GM13977 (cell line): Measurements from ENCODE around the gene OR4D10.
"Not testable (repeated sequence)": the region's sequence is repeated elsewhere in the genome, so short reads cannot be mapped to it uniquely, and the experiment has no call there.

Source experiments
- DNase-seq: peaks from one replicate; pipeline ENCODE4 v3.0.0; 2012; ENCODE audit warnings: low spot score
- CTCF ChIP-seq: IDR thresholded peaks from 2 replicates; pipeline ENCODE4 v1.5.1; 2012; ENCODE audit warnings: mild to moderate bottlenecking, control low read depth; ENCODE audit not compliant: insufficient read depth; ENCODE audit errors: extremely low read depth, missing control alignments
- in situ Hi-C: fragments of 300-500 bp; cut with MboI; formaldehyde crosslinking; loops from one replicate; pipeline ENCODE4 v1.12.0; 2022; ENCODE audit warnings: low sequenced_read_pairs, low pct_unique_long_range_greater_than_20kb, mixed read lengths, inconsistent platforms; ENCODE audit not compliant: unreplicated experiment

The OR4D10 gene

GRCh38 chr11:59436169-59436568, 36.9 kb upstream of the OR4D10 start, which contains the start of gene OR5A1:
OR5A1 (plus strand) TSS chr11:59436469; CDS start chr11:59443169, 6,700 bp downstream.
- in situ Hi-C loops, result no loop called here
- TF ChIP-seq CTCF, result no peak
- no peak for DNase-seq

- in situ Hi-C loops, result no loop called here
Measured at GRCh38 chr11:59437770-59438169, 35.3 kb upstream of the OR4D10 start.

GRCh38 chr11:59445624-59446023, 27.5 kb upstream of the OR4D10 start:
- in situ Hi-C loops, DNase-seq: not testable (repeated sequence)

More at GRCh38 chr11:59437770-59438169, 35.3 kb upstream of the OR4D10 start:
- no peak for TF ChIP-seq CTCF
- DNase-seq, result no peak

GRCh38 chr11:59448484-59448883, 24.6 kb upstream of the OR4D10 start:
- TF ChIP-seq CTCF, result no peak
- no peak for DNase-seq
- in situ Hi-C loops, result no loop called here

- TF ChIP-seq CTCF, result no peak
- in situ Hi-C loops, result no loop called here
- DNase-seq, result no peak
Measured at GRCh38 chr11:59456661-59457060, 16.5 kb upstream of the OR4D10 start, which contains the start of gene OR4D6. OR4D6 (plus strand) TSS chr11:59456961; CDS start chr11:59456961, 0 bp downstream.

- no peak for TF ChIP-seq CTCF
- in situ Hi-C loops, result no loop called here
- no peak for DNase-seq
Measured at GRCh38 chr11:59459916-59460315, 13.2 kb upstream of the OR4D10 start.

GRCh38 chr11:59463190-59463641, 9.9 kb upstream of the OR4D10 start:
- TF ChIP-seq CTCF, result no peak
- in situ Hi-C loops, result no loop called here
- DNase-seq, result no peak
